Left lung (tissue), 10 donors: ENCODE results near the gene F10. TPM values are rescaled to one million over a fixed set of nuclear protein-coding genes. Genes with fewer than 3 reads are reported as not detected.

Experiments
- ATAC-seq: fragments of 200-7000 bp; cut with Tn5 transposase; one replicate; pipeline ENCODE4 v1.9.1; 2020; ENCODE audit warnings: moderate library complexity
- DNase-seq, 4 donors: peaks; one replicate each; pipeline ENCODE4 v3.0.0-alpha.2; 2013 to 2020
- H3K27ac ChIP-seq, 2 donors: fragments of 200-600 bp; sonication (generic) in 1 of 2; one replicate each; pipeline versions ENCODE4 v1.5.0 to v1.8.0; 2020 to 2021
- H3K27me3 ChIP-seq, 2 donors: fragments of 200-600 bp; sonication (generic) in 1 of 2; one replicate each; pipeline versions ENCODE4 v1.5.0 to v1.8.0; 2020 to 2021
- H3K36me3 ChIP-seq, 2 donors: fragments of 200-600 bp; sonication (generic) in 1 of 2; one replicate each; pipeline versions ENCODE4 v1.5.0 to v1.8.0; 2020 to 2021
- H3K4me1 ChIP-seq, 2 donors: fragments of 200-600 bp; one replicate each; pipeline ENCODE4 v1.8.0; 2021
- H3K4me3 ChIP-seq, 2 donors: fragments of 200-600 bp; sonication (generic) in 1 of 2; one replicate each; pipeline versions ENCODE4 v1.5.0 to v1.8.0; 2020 to 2021; ENCODE audit warnings: mild to moderate bottlenecking in 1 of 2
- H3K9me3 ChIP-seq, 2 donors: fragments of 200-600 bp; sonication (generic) in 1 of 2; one replicate each; pipeline versions ENCODE4 v1.5.0 to v1.8.0; 2020 to 2021
- intact Hi-C, 2 donors: fragments of 100-400 bp; cut with DNase I; formaldehyde crosslinking; loops; one replicate each; pipeline versions ENCODE4 v1.11.2 to v1.14.2; 2022
- polyA plus RNA-seq, 6 donors: library from polyadenylated mRNA; unstranded; fragments of 120-200 nt; gene quantifications; one replicate each; pipeline ENCODE4 v1.2.1, GENCODE V29; 2013; ENCODE audit not compliant: insufficient read length in 6 of 6
- total RNA-seq, 2 donors: library from RNA; stranded (reverse); fragmentation: NEBNext Ultra II Directional; extraction: Animal tissue kit (Norgen Biotek cat#: 25700); gene quantifications; one replicate each; pipeline ENCODE4 v1.2.1, GENCODE V29; 2021
- TF ChIP-seq, protein P1 (sequence below), 2 donors: fragments of 200-600 bp; sonication (generic) in 1 of 2; IDR thresholded peaks; one replicate each; pipeline versions ENCODE4 v1.5.0 to v1.8.0; 2021; ENCODE audit warnings: antibody characterized with exemption in 2 of 2
- donor health status: DM: no; HTN: yes; CAD: no.
- donor health status: DM: no; HTN: no; CAD: no.

Gene F10
- total and polyA plus RNA-seq, 8 donors, result 6.2 to 21.8 (median 15.1) TPM

DNA sequence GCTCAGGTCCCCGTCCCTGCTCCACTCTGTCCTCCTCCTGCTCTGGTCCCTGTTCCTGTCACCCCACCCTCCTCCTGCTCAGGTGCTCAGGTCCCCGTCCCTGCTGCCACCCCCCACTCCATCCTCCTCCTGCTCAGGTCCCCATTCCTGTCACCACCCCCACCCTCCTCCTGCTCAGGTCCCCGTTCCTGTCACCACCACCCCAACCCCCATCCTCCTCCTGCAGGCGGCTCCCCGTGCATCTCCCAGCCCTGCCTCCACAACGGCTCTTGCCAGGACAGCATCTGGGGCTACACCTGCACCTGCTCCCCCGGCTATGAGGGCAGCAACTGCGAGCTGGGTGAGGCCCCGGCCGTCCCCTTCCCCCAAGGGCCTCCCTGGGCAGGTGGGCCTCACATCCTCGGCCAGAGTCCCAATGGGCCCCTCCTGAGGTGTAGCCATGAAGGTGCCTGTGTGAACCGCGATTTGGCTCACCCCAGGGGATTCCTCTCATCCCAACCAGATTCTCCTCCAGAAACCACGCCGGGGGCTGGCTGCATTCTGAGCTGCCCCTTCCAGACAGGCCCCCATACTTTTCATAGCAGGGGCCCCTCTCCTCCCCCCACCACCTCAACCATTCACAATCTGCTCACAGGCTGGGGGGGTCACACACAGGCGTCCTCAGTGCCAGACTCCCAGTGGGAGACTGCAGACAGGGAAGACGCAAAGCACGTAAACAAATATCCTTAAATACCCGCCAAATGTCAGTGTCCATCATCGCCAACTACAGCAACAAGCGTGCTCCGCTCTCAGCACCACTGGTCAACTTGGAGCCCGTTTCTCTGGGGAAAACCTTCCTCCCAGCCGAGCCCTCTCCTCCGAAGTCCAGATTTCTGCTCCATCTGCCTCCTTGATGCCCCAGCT, 40.4 kb downstream of the F10 start:
- Histone ChIP-seq H3K27me3 (peaks cover 7 to 30% of the 10 kb centered on the region in 2 donors), H3K9me3 (no peaks in the 10 kb centered on the region), H3K4me1 (no peaks in the 10 kb centered on the region), H3K27ac (no peak overlapping the region), H3K36me3 (peaks cover 0 to 3% of the 10 kb centered on the region in 2 donors), H3K4me3 (no peak overlapping the region)
- DNase-seq, result peak in 1 of 4 donors; percentile 60
- ATAC-seq, result no peak
- TF ChIP-seq, protein P1, sequence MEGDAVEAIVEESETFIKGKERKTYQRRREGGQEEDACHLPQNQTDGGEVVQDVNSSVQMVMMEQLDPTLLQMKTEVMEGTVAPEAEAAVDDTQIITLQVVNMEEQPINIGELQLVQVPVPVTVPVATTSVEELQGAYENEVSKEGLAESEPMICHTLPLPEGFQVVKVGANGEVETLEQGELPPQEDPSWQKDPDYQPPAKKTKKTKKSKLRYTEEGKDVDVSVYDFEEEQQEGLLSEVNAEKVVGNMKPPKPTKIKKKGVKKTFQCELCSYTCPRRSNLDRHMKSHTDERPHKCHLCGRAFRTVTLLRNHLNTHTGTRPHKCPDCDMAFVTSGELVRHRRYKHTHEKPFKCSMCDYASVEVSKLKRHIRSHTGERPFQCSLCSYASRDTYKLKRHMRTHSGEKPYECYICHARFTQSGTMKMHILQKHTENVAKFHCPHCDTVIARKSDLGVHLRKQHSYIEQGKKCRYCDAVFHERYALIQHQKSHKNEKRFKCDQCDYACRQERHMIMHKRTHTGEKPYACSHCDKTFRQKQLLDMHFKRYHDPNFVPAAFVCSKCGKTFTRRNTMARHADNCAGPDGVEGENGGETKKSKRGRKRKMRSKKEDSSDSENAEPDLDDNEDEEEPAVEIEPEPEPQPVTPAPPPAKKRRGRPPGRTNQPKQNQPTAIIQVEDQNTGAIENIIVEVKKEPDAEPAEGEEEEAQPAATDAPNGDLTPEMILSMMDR (IDR thresholded peaks at IDR 0.05), result no peak
- intact Hi-C loops, result no loop called here

DNA sequence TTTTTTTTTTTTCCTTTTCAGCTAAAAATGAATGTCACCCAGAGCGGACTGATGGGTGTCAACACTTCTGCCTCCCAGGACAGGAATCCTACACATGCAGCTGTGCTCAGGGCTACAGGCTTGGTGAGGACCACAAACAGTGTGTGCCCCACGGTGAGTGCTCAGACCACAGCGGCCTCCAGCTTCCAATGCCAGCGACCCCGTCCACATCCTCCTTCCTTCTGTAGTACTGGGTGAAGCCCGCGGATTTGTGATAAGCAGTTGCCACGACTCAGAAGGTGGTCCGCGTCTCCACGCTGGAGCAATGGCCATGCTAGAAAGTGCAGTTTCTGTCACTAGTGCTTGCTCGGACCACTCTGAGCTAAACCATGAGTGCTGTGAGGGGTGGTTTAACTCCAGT, 41.9 kb downstream of the F10 start:
- no peak for DNase-seq
- H3K4me3 ChIP-seq, result no peak overlapping the region
- intact Hi-C loops, result no loop called here
- H3K4me1 ChIP-seq, result no peaks in the 10 kb centered on the region
- TF ChIP-seq, protein P1 (IDR thresholded peaks at IDR 0.05), result no peak
- ATAC-seq, result no peak
- peaks cover 7 to 30% of the 10 kb centered on the region in 2 donors for H3K27me3 ChIP-seq
- no peak overlapping the region for H3K27ac ChIP-seq
- H3K9me3 ChIP-seq, result no peaks in the 10 kb centered on the region
- peaks cover 0 to 10% of the 10 kb centered on the region in 2 donors for H3K36me3 ChIP-seq

DNA sequence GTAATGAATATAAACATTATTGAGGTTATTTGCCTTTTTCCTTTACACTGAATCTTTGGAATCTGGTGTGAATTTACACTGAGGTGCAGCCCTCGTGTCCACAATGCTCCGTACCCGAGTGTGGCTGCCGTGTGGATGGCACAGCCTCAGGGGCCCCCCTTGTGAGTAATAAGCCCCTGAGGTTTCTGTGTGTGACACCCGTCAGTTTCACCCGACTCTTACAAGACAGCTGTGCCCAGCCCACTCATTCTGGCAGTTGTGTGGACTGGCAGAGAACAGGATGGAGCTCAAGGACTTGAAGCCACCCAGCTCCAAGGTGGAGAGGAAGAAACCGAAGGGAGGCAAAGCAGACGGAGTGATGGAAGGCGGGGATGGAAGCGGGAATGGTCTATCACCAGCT, 43.7 kb downstream of the F10 start:
- H3K4me1 ChIP-seq, result no peaks in the 10 kb centered on the region
- ATAC-seq (no peak), DNase-seq (no peak)
- no peaks in the 10 kb centered on the region for H3K9me3 ChIP-seq
- TF ChIP-seq, protein P1 (IDR thresholded peaks at IDR 0.05), result no peak
- H3K27ac ChIP-seq, result no peak overlapping the region
- H3K36me3 ChIP-seq, result peaks cover 0 to 23% of the 10 kb centered on the region in 2 donors
- H3K4me3 ChIP-seq, result no peak overlapping the region
- peaks cover 3 to 19% of the 10 kb centered on the region in 2 donors for H3K27me3 ChIP-seq
- intact Hi-C loops, result no loop called here

DNA sequence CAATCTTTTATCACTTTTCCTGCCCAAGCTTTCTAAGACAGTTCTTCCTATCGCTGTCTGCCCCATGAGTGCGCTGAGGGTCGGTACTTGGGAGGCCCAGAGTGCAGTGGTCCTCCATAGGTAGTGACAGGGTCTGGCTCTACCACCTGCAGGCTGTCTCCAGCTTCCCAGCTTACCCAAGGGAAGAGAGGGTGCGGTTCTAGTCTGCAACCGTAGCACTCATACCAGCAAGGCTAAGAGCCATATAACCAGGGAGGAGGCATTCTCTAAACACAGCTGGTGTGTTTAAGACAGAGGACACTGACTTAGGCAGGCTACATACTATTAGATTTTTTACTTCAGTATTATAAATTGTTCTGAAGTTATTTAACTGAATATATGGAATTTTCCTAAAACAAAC, 44.1 kb downstream of the F10 start:
- DNase-seq, result no peak
- H3K4me1 ChIP-seq, result no peaks in the 10 kb centered on the region
- TF ChIP-seq, protein P1 (IDR thresholded peaks at IDR 0.05), result no peak
- H3K27me3 ChIP-seq, result peaks cover 0 to 15% of the 10 kb centered on the region in 2 donors
- intact Hi-C loops, result no loop called here
- H3K36me3 ChIP-seq, result peaks cover 0 to 28% of the 10 kb centered on the region in 2 donors
- H3K27ac ChIP-seq, result no peak overlapping the region
- no peaks in the 10 kb centered on the region for H3K9me3 ChIP-seq
- no peak for ATAC-seq
- no peak overlapping the region for H3K4me3 ChIP-seq

DNA sequence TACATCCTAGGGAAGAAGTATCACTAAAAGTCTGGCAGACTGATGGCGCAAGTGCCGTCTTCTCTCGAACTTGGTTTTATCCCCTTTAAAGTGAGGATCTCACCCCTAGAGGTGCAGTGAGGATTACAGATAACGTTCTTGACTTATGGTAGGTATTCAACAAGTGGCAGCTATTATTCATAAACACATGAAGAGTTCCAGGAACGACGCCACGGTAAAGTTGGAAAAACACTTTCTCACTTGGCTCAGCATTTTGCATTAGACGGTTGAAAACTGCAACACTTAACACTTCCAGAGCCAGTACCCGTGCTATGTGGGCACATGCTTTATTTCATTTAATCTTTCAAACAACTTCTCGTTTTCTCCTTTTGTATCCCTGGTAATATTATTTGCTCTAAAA, 44.6 kb downstream of the F10 start:
- no peak for ATAC-seq
- H3K27ac ChIP-seq, result no peak overlapping the region
- TF ChIP-seq, protein P1 (IDR thresholded peaks at IDR 0.05), result no peak
- intact Hi-C loops, result no loop called here
- peaks cover 0 to 15% of the 10 kb centered on the region in 2 donors for H3K27me3 ChIP-seq
- DNase-seq, result no peak
- no peak overlapping the region for H3K4me3 ChIP-seq
- H3K9me3 ChIP-seq, result no peaks in the 10 kb centered on the region
- peaks cover 0 to 32% of the 10 kb centered on the region in 2 donors for H3K36me3 ChIP-seq
- no peaks in the 10 kb centered on the region for H3K4me1 ChIP-seq
